ENCODE measurements around the gene ZNF337. TPM values are rescaled to one million over a fixed set of nuclear protein-coding genes. Genes with fewer than 3 reads are reported as not detected.
"Not testable (repeated sequence)": the region's sequence is repeated elsewhere in the genome, so short reads cannot be mapped to it uniquely, and the experiment has no call there.

Gene ZNF337
- total and polyA plus RNA-seq, 4 donors: 6.8 to 32.6 (median 10.3) TPM

GRCh38 chr20:25723975-25724374 is 27.3 kb upstream of the ZNF337 start:
- no peaks in the 10 kb centered on the region for H3K36me3 ChIP-seq (ENCODE audit: control insufficient read depth in 4 of 4, insufficient read depth in 4 of 4, low read length in 4 of 4)
- DNase-seq: no peak
- no peak for TF ChIP-seq CTCF (IDR thresholded peaks at IDR 0.05; ENCODE audit: control extremely low read depth, extremely low read depth)
- no peaks in the 10 kb centered on the region for H3K27me3 ChIP-seq (ENCODE audit: control insufficient read depth in 3 of 3, insufficient read depth in 3 of 3, low read length in 2 of 3)
- H3K9me3 ChIP-seq (ENCODE audit: control insufficient read depth in 4 of 4, insufficient read depth in 3 of 4, low read length in 3 of 4): peaks cover 2 to 20% (median 6%) of the 10 kb centered on the region in 4 donors
- no peak overlapping the region for H3K9ac ChIP-seq (ENCODE audit: insufficient read depth in 1 of 2, low read length in 2 of 2)
- no peak for ATAC-seq (ENCODE audit: insufficient read depth, low FRiP score)
- WGBS, 2 donors: 94 to 100% methylated on average over 2 of the region's 2 CpGs
- no peak overlapping the region for H3K27ac ChIP-seq (ENCODE audit: low read depth in 1 of 2, low read length in 1 of 2)
- H3K4me3 ChIP-seq: no peak overlapping the region
- no peaks in the 10 kb centered on the region for H3K4me1 ChIP-seq (ENCODE audit: control insufficient read depth in 5 of 5, insufficient read depth in 5 of 5, low read length in 5 of 5)

GRCh38 chr20:25720285-25720684 is 23.6 kb upstream of the ZNF337 start:
- WGBS, 2 donors: 93 to 94% methylated on average over 7 of the region's 7 CpGs

GRCh38 chr20:25718896-25719809 is 22.5 kb upstream of the ZNF337 start:
- not testable (repeated sequence) for H3K9me3 ChIP-seq (ENCODE audit: control insufficient read depth in 4 of 4, insufficient read depth in 3 of 4, low read length in 3 of 4); H3K36me3 ChIP-seq (ENCODE audit: control insufficient read depth in 4 of 4, insufficient read depth in 4 of 4, low read length in 4 of 4); H3K27me3 ChIP-seq (ENCODE audit: control insufficient read depth in 3 of 3, insufficient read depth in 3 of 3, low read length in 2 of 3); DNase-seq; H3K9ac ChIP-seq (ENCODE audit: insufficient read depth in 1 of 2, low read length in 2 of 2); H3K4me1 ChIP-seq (ENCODE audit: control insufficient read depth in 5 of 5, insufficient read depth in 5 of 5, low read length in 5 of 5); ATAC-seq (ENCODE audit: insufficient read depth, low FRiP score); H3K27ac ChIP-seq (ENCODE audit: low read depth in 1 of 2, low read length in 1 of 2); H3K4me3 ChIP-seq
- 81 to 88% methylated on average over 19 to 20 of the region's 20 CpGs for WGBS, 2 donors

More at GRCh38 chr20:25720285-25720684, 23.6 kb upstream of the ZNF337 start:
- Histone ChIP-seq H3K36me3 (ENCODE audit: control insufficient read depth in 4 of 4, insufficient read depth in 4 of 4, low read length in 4 of 4) (no peaks in the 10 kb centered on the region), H3K4me3 (no peak overlapping the region), H3K9me3 (ENCODE audit: control insufficient read depth in 4 of 4, insufficient read depth in 3 of 4, low read length in 3 of 4) (peaks cover 0 to 8% (median 1%) of the 10 kb centered on the region in 4 donors), H3K27ac (ENCODE audit: low read depth in 1 of 2, low read length in 1 of 2) (no peak overlapping the region), H3K4me1 (ENCODE audit: control insufficient read depth in 5 of 5, insufficient read depth in 5 of 5, low read length in 5 of 5) (no peaks in the 10 kb centered on the region), H3K27me3 (ENCODE audit: control insufficient read depth in 3 of 3, insufficient read depth in 3 of 3, low read length in 2 of 3) (no peaks in the 10 kb centered on the region), H3K9ac (ENCODE audit: insufficient read depth in 1 of 2, low read length in 2 of 2) (no peak overlapping the region)
- ATAC-seq (ENCODE audit: insufficient read depth, low FRiP score): no peak
- no peak for TF ChIP-seq CTCF (IDR thresholded peaks at IDR 0.05; ENCODE audit: control extremely low read depth, extremely low read depth)
- no peak for DNase-seq

GRCh38 chr20:25707695-25708094 is 11.0 kb upstream of the ZNF337 start:
- peaks cover 0 to 2% (median 0%) of the 10 kb centered on the region in 4 donors for H3K9me3 ChIP-seq (ENCODE audit: control insufficient read depth in 4 of 4, insufficient read depth in 3 of 4, low read length in 3 of 4)
- TF ChIP-seq CTCF (IDR thresholded peaks at IDR 0.05; ENCODE audit: control extremely low read depth, extremely low read depth): no peak
- no peak overlapping the region for H3K27ac ChIP-seq (ENCODE audit: low read depth in 1 of 2, low read length in 1 of 2)
- DNase-seq (no peak), ATAC-seq (ENCODE audit: insufficient read depth, low FRiP score) (no peak)
- no peaks in the 10 kb centered on the region for H3K36me3 ChIP-seq (ENCODE audit: control insufficient read depth in 4 of 4, insufficient read depth in 4 of 4, low read length in 4 of 4)
- H3K27me3 ChIP-seq (ENCODE audit: control insufficient read depth in 3 of 3, insufficient read depth in 3 of 3, low read length in 2 of 3): no peaks in the 10 kb centered on the region
- H3K9ac ChIP-seq (ENCODE audit: insufficient read depth in 1 of 2, low read length in 2 of 2): no peak overlapping the region
- peaks cover 0 to 2% (median 0%) of the 10 kb centered on the region in 5 donors for H3K4me1 ChIP-seq (ENCODE audit: control insufficient read depth in 5 of 5, insufficient read depth in 5 of 5, low read length in 5 of 5)
- no peak overlapping the region for H3K4me3 ChIP-seq

Data from lung (tissue), 12 donors.